Activated CD4-positive, alpha-beta memory T cell treated with anti-CD3 and anti-CD28 coated beads for 36 hours (primary cell): Measurements from ENCODE around the gene PLA2G4B. TPM values are rescaled to one million over a fixed set of nuclear protein-coding genes. Genes with fewer than 3 reads are reported as not detected.

Experiments used
- CTCF ChIA-PET: fragments of 350-600 bp; sonication (Branson Sonifier 250); formaldehyde crosslinking; loops from one replicate; lab custom pipeline; 2021; ENCODE audit warnings: antibody characterized with exemption, inconsistent platforms; lab: Charles Lee
- POLR2A ChIA-PET: fragments of 350-600 bp; sonication (Branson Sonifier 250); formaldehyde crosslinking; loops from one replicate; lab custom pipeline; 2021; ENCODE audit warnings: antibody characterized with exemption; lab: Charles Lee
- DNase-seq: peaks from one replicate; pipeline ENCODE4 v3.0.0-alpha.2; 2020
- H3K27ac Mint-ChIP-seq: one replicate; pipeline ENCODE4 v1.8.0; 2021; ENCODE audit warnings: mixed read lengths
- H3K27me3 Mint-ChIP-seq: one replicate; pipeline ENCODE4 v1.8.0; 2021; ENCODE audit warnings: mixed read lengths
- H3K36me3 Mint-ChIP-seq: one replicate; pipeline ENCODE4 v1.8.0; 2021; ENCODE audit warnings: mixed read lengths
- H3K4me1 Mint-ChIP-seq: one replicate; pipeline ENCODE4 v1.8.0; 2021; ENCODE audit warnings: low read depth, mixed read lengths
- H3K4me3 Mint-ChIP-seq: one replicate; pipeline ENCODE4 v1.8.0; 2021; ENCODE audit warnings: mild to moderate bottlenecking, mixed read lengths
- H3K9me3 Mint-ChIP-seq: one replicate; pipeline ENCODE4 v1.8.0; 2021; ENCODE audit warnings: mixed read lengths
- intact Hi-C: fragments of 100-400 bp; cut with micrococcal nuclease; formaldehyde crosslinking; loops from one replicate; pipeline ENCODE4 v1.15.1; 2023
- total RNA-seq, 2 experiments: library from RNA; stranded (reverse); gene quantifications; one replicate each; pipeline ENCODE4 v1.2.3, GENCODE V29; 2021

Gene PLA2G4B
- total RNA-seq, 2 experiments from 2014 or later, result 6.0 to 9.9 TPM

- no peak overlapping the region for H3K4me3 Mint-ChIP-seq
- intact Hi-C loops, result no loop called here
Observed at GRCh38 chr15:41854443-41854842, 15.8 kb downstream of the PLA2G4B start.

GRCh38 chr15:41855261-41855961 is 16.8 kb downstream of the PLA2G4B start:
- Mint-ChIP-seq H3K27ac (no peak overlapping the region), H3K4me1 (peaks cover 5% of the 10 kb centered on the region), H3K4me3 (no peak overlapping the region), H3K9me3 (no peaks in the 10 kb centered on the region), H3K36me3 (no peaks in the 10 kb centered on the region), H3K27me3 (no peaks in the 10 kb centered on the region)
- intact Hi-C loops, result no loop called here
- no peak for DNase-seq
- CTCF ChIA-PET, result interaction anchor here (1.4 kb wide), 1 partner anchor 49 kb away, joined by 3 read pairs; no protein-coding TSS in a partner anchor
- POLR2A ChIA-PET, result interaction anchor here (0.5 kb wide), 1 partner anchor 93 kb away, joined by 3 read pairs; no protein-coding TSS in a partner anchor

More at GRCh38 chr15:41854443-41854842, 15.8 kb downstream of the PLA2G4B start:
- no peaks in the 10 kb centered on the region for H3K4me1 Mint-ChIP-seq
- ChIA-PET POLR2A (no interaction called here), CTCF (no interaction called here)
- H3K36me3 Mint-ChIP-seq, result no peaks in the 10 kb centered on the region
- H3K9me3 Mint-ChIP-seq, result no peaks in the 10 kb centered on the region
- DNase-seq, result no peak
- H3K27me3 Mint-ChIP-seq, result no peaks in the 10 kb centered on the region
- H3K27ac Mint-ChIP-seq, result no peak overlapping the region

- H3K4me1 Mint-ChIP-seq, result peaks cover 8% of the 10 kb centered on the region
- no peaks in the 10 kb centered on the region for H3K9me3 Mint-ChIP-seq
- ChIA-PET CTCF (interaction anchor here (1.4 kb wide), 1 partner anchor 48 kb away, joined by 3 read pairs; no protein-coding TSS in a partner anchor), POLR2A (interaction anchor here (0.9 kb wide), 1 partner anchor 33 kb away, joined by 3 read pairs; no protein-coding TSS in a partner anchor)
- intact Hi-C loops, result no loop called here
- H3K27ac Mint-ChIP-seq, result no peak overlapping the region
- no peak overlapping the region for H3K4me3 Mint-ChIP-seq
- no peaks in the 10 kb centered on the region for H3K27me3 Mint-ChIP-seq
- no peak for DNase-seq
- H3K36me3 Mint-ChIP-seq, result no peaks in the 10 kb centered on the region
Observed at GRCh38 chr15:41856262-41856661, 17.6 kb downstream of the PLA2G4B start.

- Mint-ChIP-seq H3K4me3 (no peak overlapping the region), H3K27ac (no peak overlapping the region), H3K27me3 (no peaks in the 10 kb centered on the region), H3K4me1 (peaks cover 8% of the 10 kb centered on the region), H3K36me3 (no peaks in the 10 kb centered on the region), H3K9me3 (no peaks in the 10 kb centered on the region)
- intact Hi-C loops, result no loop called here
- no peak for DNase-seq
- ChIA-PET POLR2A (interaction anchor here (0.9 kb wide), 1 partner anchor 33 kb away, joined by 3 read pairs; no protein-coding TSS in a partner anchor), CTCF (no interaction called here)
Observed at GRCh38 chr15:41856716-41857115, 18.1 kb downstream of the PLA2G4B start.

GRCh38 chr15:41857316-41857715 is 18.7 kb downstream of the PLA2G4B start:
- no peaks in the 10 kb centered on the region for H3K27me3 Mint-ChIP-seq
- H3K9me3 Mint-ChIP-seq, result no peaks in the 10 kb centered on the region
- intact Hi-C loops, result no loop called here
- no peak overlapping the region for H3K27ac Mint-ChIP-seq
- CTCF ChIA-PET, result interaction anchor here (0.9 kb wide), 1 partner anchor 45 kb away, joined by 3 read pairs; no protein-coding TSS in a partner anchor
- peaks cover 8% of the 10 kb centered on the region for H3K4me1 Mint-ChIP-seq
- H3K36me3 Mint-ChIP-seq, result no peaks in the 10 kb centered on the region
- H3K4me3 Mint-ChIP-seq, result no peak overlapping the region
- POLR2A ChIA-PET, result no interaction called here
- DNase-seq, result no peak

- no peak for DNase-seq
- intact Hi-C loops, result no loop called here
- CTCF ChIA-PET, result no interaction called here
- Mint-ChIP-seq H3K4me3 (no peak overlapping the region), H3K27ac (no peak overlapping the region), H3K36me3 (no peaks in the 10 kb centered on the region), H3K27me3 (no peaks in the 10 kb centered on the region), H3K9me3 (no peaks in the 10 kb centered on the region), H3K4me1 (peaks cover 8% of the 10 kb centered on the region)
- POLR2A ChIA-PET, result no interaction called here
Observed at GRCh38 chr15:41858756-41859155, 20.1 kb downstream of the PLA2G4B start.

- H3K9me3 Mint-ChIP-seq, result no peaks in the 10 kb centered on the region
- DNase-seq, result no peak
- intact Hi-C loops, result no loop called here
- no peak overlapping the region for H3K4me3 Mint-ChIP-seq
- no peaks in the 10 kb centered on the region for H3K27me3 Mint-ChIP-seq
- no peak overlapping the region for H3K27ac Mint-ChIP-seq
- H3K4me1 Mint-ChIP-seq, result peaks cover 8% of the 10 kb centered on the region
- CTCF ChIA-PET, result no interaction called here
- POLR2A ChIA-PET, result no interaction called here
- no peaks in the 10 kb centered on the region for H3K36me3 Mint-ChIP-seq
Observed at GRCh38 chr15:41860049-41860828, 21.6 kb downstream of the PLA2G4B start.

GRCh38 chr15:41861736-41862356 is 23.2 kb downstream of the PLA2G4B start:
- Mint-ChIP-seq H3K36me3 (no peaks in the 10 kb centered on the region), H3K27me3 (no peaks in the 10 kb centered on the region)

GRCh38 chr15:41862515-41863116 is 24.0 kb downstream of the PLA2G4B start:
- H3K36me3 Mint-ChIP-seq, result no peaks in the 10 kb centered on the region
- no peaks in the 10 kb centered on the region for H3K9me3 Mint-ChIP-seq
- ChIA-PET CTCF (interaction anchor here (1.3 kb wide), 1 partner anchor 42 kb away, joined by 6 read pairs; no protein-coding TSS in a partner anchor), POLR2A (no interaction called here)
- H3K27ac Mint-ChIP-seq, result no peak overlapping the region
- no peak for DNase-seq
- H3K4me1 Mint-ChIP-seq, result peaks cover 8% of the 10 kb centered on the region
- no peaks in the 10 kb centered on the region for H3K27me3 Mint-ChIP-seq
- intact Hi-C loops, result no loop called here
- H3K4me3 Mint-ChIP-seq, result no peak overlapping the region

More at GRCh38 chr15:41861736-41862356, 23.2 kb downstream of the PLA2G4B start:
- Mint-ChIP-seq H3K4me3 (no peak overlapping the region), H3K27ac (no peak overlapping the region), H3K4me1 (peaks cover 8% of the 10 kb centered on the region), H3K9me3 (no peaks in the 10 kb centered on the region)
- no peak for DNase-seq
- ChIA-PET CTCF (interaction anchor here (1.3 kb wide), 1 partner anchor 43 kb away, joined by 6 read pairs; no protein-coding TSS in a partner anchor), POLR2A (no interaction called here)
- intact Hi-C loops, result no loop called here

GRCh38 chr15:41865490-41866055 is 26.9 kb downstream of the PLA2G4B start:
- CTCF ChIA-PET, result no interaction called here
- H3K27me3 Mint-ChIP-seq, result no peaks in the 10 kb centered on the region
- no peak for DNase-seq
- intact Hi-C loops, result no loop called here
- H3K27ac Mint-ChIP-seq, result no peak overlapping the region
- H3K4me3 Mint-ChIP-seq, result no peak overlapping the region
- POLR2A ChIA-PET, result interaction anchor here (1.3 kb wide), 1 partner anchor 14 kb away, joined by 3 read pairs; no protein-coding TSS in a partner anchor
- no peaks in the 10 kb centered on the region for H3K9me3 Mint-ChIP-seq
- peaks cover 11% of the 10 kb centered on the region for H3K4me1 Mint-ChIP-seq
- no peaks in the 10 kb centered on the region for H3K36me3 Mint-ChIP-seq

GRCh38 chr15:41866263-41866703 is 27.6 kb downstream of the PLA2G4B start:
- Mint-ChIP-seq H3K9me3 (no peaks in the 10 kb centered on the region), H3K27me3 (no peaks in the 10 kb centered on the region), H3K36me3 (no peaks in the 10 kb centered on the region), H3K4me3 (no peak overlapping the region), H3K4me1 (peaks cover 16% of the 10 kb centered on the region), H3K27ac (no peak overlapping the region)
- intact Hi-C loops, result no loop called here
- CTCF ChIA-PET, result no interaction called here
- DNase-seq, result no peak
- POLR2A ChIA-PET, result interaction anchor here (1.3 kb wide), 1 partner anchor 14 kb away, joined by 3 read pairs; no protein-coding TSS in a partner anchor
